H1 (cell line): Measurements from ENCODE around the gene GSAP. TPM values are rescaled to one million over a fixed set of nuclear protein-coding genes. Genes with fewer than 3 reads are reported as not detected.

Source experiments
- CTCF ChIA-PET: fragments of 300-600 bp; sonication (Branson Sonifier 250); formaldehyde crosslinking; loops from one replicate; lab custom pipeline; 2021; ENCODE audit not compliant: partially characterized antibody; lab: Charles Lee
- POLR2A ChIA-PET: fragments of 300-600 bp; sonication (Branson Sonifier 250); formaldehyde crosslinking; loops from one replicate; lab custom pipeline; 2021; ENCODE audit warnings: inconsistent platforms; ENCODE audit not compliant: partially characterized antibody; lab: Charles Lee
- DNase-seq, 2 experiments: peaks; one replicate each; pipeline versions ENCODE4 v3.0.0 to v3.0.0-alpha.2; 2010 to 2022; ENCODE audit warnings: low spot score in 2 of 2, low read depth in 1 of 2, mixed read lengths in 1 of 2
- FAIRE-seq: peaks from 2 replicates; lab custom pipeline; 2011; peaks lifted over from hg19 to GRCh38; lab: Jason Lieb, UNC
- H2AFZ ChIP-seq: 2 replicates; pipeline ENCODE4 v1.8.1; 2012; ENCODE audit warnings: low read length, inconsistent platforms
- H2AK5ac ChIP-seq: 2 replicates; pipeline ENCODE4 v1.6.1; 2013; ENCODE audit warnings: low read depth, low read length
- H2BK120ac ChIP-seq: replicated peaks from 2 replicates; pipeline ENCODE3; 2013; ENCODE audit warnings: low read depth, low read length, inconsistent platforms
- H2BK12ac ChIP-seq: 2 replicates; pipeline ENCODE4 v1.6.1; 2013; ENCODE audit warnings: low read depth, low read length
- H2BK15ac ChIP-seq: 2 replicates; pipeline ENCODE4 v1.6.1; 2013; ENCODE audit warnings: low read length
- H2BK20ac ChIP-seq: 2 replicates; pipeline ENCODE4 v1.6.1; 2013; ENCODE audit warnings: low read length
- H2BK5ac ChIP-seq: 2 replicates; pipeline ENCODE4 v1.6.1; 2013; ENCODE audit warnings: low read depth, low read length
- H3K14ac ChIP-seq: 2 replicates; pipeline ENCODE4 v1.6.1; 2013; ENCODE audit warnings: inconsistent platforms; ENCODE audit not compliant: insufficient read length
- H3K18ac ChIP-seq: 2 replicates; pipeline ENCODE4 v1.6.1; 2013; ENCODE audit warnings: low read length; ENCODE audit errors: extremely low read depth
- H3K23ac ChIP-seq: 2 replicates; pipeline ENCODE4 v1.6.1; 2013; ENCODE audit warnings: inconsistent platforms; ENCODE audit not compliant: insufficient read length
- H3K23me2 ChIP-seq: 2 replicates; pipeline ENCODE4 v1.6.1; 2013; ENCODE audit warnings: low read depth, low read length
- H3K27ac ChIP-seq: 2 replicates; pipeline ENCODE4 v1.6.1; 2011; ENCODE audit warnings: low read depth, low read length, inconsistent platforms
- H3K27me3 ChIP-seq, 4 experiments: replicated peaks in 1 of 4; 1 replicate in 1 of 4; 2 replicates in 3 of 4; pipeline versions ENCODE4 v1.6.1 to v1.8.1; 2011 to 2013; ENCODE audit warnings: low read length in 3 of 4, mild to moderate bottlenecking in 3 of 4, inconsistent platforms in 2 of 4, mixed read lengths in 2 of 4, moderate library complexity in 1 of 4; ENCODE audit not compliant: control insufficient read depth in 3 of 4, insufficient read depth in 3 of 4; ENCODE audit errors: extremely low read depth in 1 of 4
- H3K36me3 ChIP-seq, 4 experiments: 2 replicates each; pipeline versions ENCODE4 v1.6.1 to v1.8.1; 2011 to 2013; ENCODE audit warnings: mild to moderate bottlenecking in 4 of 4, low read length in 3 of 4, moderate library complexity in 2 of 4, control low read depth in 1 of 4, inconsistent platforms in 1 of 4; ENCODE audit not compliant: insufficient read depth in 4 of 4, control insufficient read depth in 2 of 4
- H3K4ac ChIP-seq: replicated peaks from 2 replicates; pipeline ENCODE3; 2013; ENCODE audit warnings: low read length, low read depth, mixed read lengths, inconsistent platforms; ENCODE audit not compliant: insufficient read length
- H3K4me1 ChIP-seq, 4 experiments: replicated peaks in 1 of 4; 1 replicate in 1 of 4; 2 replicates in 3 of 4; pipeline versions ENCODE4 v1.6.1 to v1.8.1; 2011 to 2013; ENCODE audit warnings: low read length in 3 of 4, inconsistent platforms in 2 of 4, mixed read lengths in 1 of 4; ENCODE audit not compliant: insufficient read depth in 4 of 4, control insufficient read depth in 3 of 4
- H3K4me2 ChIP-seq, 2 experiments: 2 replicates each; pipeline versions ENCODE4 v1.6.1 to v1.8.1; 2011 to 2013; ENCODE audit warnings: low read depth in 2 of 2, low read length in 2 of 2, control low read depth in 1 of 2, inconsistent platforms in 1 of 2, mild to moderate bottlenecking in 1 of 2; ENCODE audit not compliant: insufficient read depth in 1 of 2
- H3K4me3 ChIP-seq, 4 experiments: fragments of 200-600, 300-600 bp in 1 of 4; sonication (generic), shearing (Covaris generic), sonication (Bioruptor Twin) in 1 of 4; 2 replicates each; pipeline versions ENCODE4 v1.5.1 to v1.8.1; 2011 to 2016; ENCODE audit warnings: low read length in 4 of 4, low read depth in 3 of 4, control low read depth in 2 of 4, inconsistent platforms in 2 of 4, mild to moderate bottlenecking in 2 of 4, mixed read lengths in 1 of 4, moderate library complexity in 1 of 4; ENCODE audit not compliant: insufficient read depth in 2 of 4; ENCODE audit errors: extremely low read depth in 1 of 4
- H3K56ac ChIP-seq: replicated peaks from 2 replicates; pipeline ENCODE3; 2013; ENCODE audit warnings: low read depth, mild to moderate bottlenecking, mixed read lengths, low read length, inconsistent platforms; ENCODE audit not compliant: insufficient read length
- H3K79me1 ChIP-seq: 2 replicates; pipeline ENCODE4 v1.6.1; 2013; ENCODE audit warnings: low read depth, low read length, control low read depth
- H3K79me2 ChIP-seq, 2 experiments: 2 replicates each; pipeline versions ENCODE4 v1.6.1 to v1.8.1; 2012 to 2013; ENCODE audit warnings: low read length in 2 of 2, mild to moderate bottlenecking in 2 of 2, inconsistent platforms in 1 of 2; ENCODE audit not compliant: insufficient read depth in 2 of 2, control insufficient read depth in 1 of 2
- H3K9ac ChIP-seq, 4 experiments: replicated peaks in 1 of 4; 1 replicate in 1 of 4; 2 replicates in 3 of 4; pipeline versions ENCODE4 v1.6.1 to v1.8.1; 2011 to 2013; ENCODE audit warnings: low read depth in 3 of 4, low read length in 3 of 4, control low read depth in 2 of 4, mild to moderate bottlenecking in 2 of 4, moderate library complexity in 2 of 4, inconsistent platforms in 1 of 4; ENCODE audit errors: extremely low read depth in 1 of 4
- H3K9me3 ChIP-seq, 2 experiments: 2 replicates each; pipeline versions ENCODE4 v1.6.1 to v1.8.1; 2012 to 2013; ENCODE audit warnings: mild to moderate bottlenecking in 2 of 2, moderate library complexity in 2 of 2, control low read depth in 1 of 2, inconsistent platforms in 1 of 2, low read depth in 1 of 2, low read length in 1 of 2, mixed read lengths in 1 of 2; ENCODE audit not compliant: insufficient read depth in 2 of 2
- H4K20me1 ChIP-seq, 2 experiments: replicated peaks in 1 of 2; 2 replicates each; pipeline versions ENCODE3 to v1.8.1; 2011 to 2013; ENCODE audit warnings: inconsistent platforms in 2 of 2, low read length in 2 of 2, mild to moderate bottlenecking in 1 of 2; ENCODE audit not compliant: insufficient read depth in 2 of 2, control insufficient read depth in 1 of 2
- H4K5ac ChIP-seq: 2 replicates; pipeline ENCODE4 v1.6.1; 2013; ENCODE audit warnings: low read length, low read depth, mixed read lengths, inconsistent platforms; ENCODE audit not compliant: insufficient read length
- H4K8ac ChIP-seq: 2 replicates; pipeline ENCODE4 v1.8.0; 2013; ENCODE audit warnings: mild to moderate bottlenecking, moderate library complexity, low read length, inconsistent platforms; ENCODE audit not compliant: insufficient read depth; ENCODE audit errors: extremely low read depth
- H4K91ac ChIP-seq: replicated peaks from 2 replicates; pipeline ENCODE3; 2013; ENCODE audit warnings: low read length, mixed read lengths, inconsistent platforms; ENCODE audit not compliant: insufficient read length
- CBX5 ChIP-seq: fragments of 300-800, 300-1000 bp; sonication (generic); IDR thresholded peaks from 2 replicates; pipeline ENCODE4 v1.7.1; 2016; ENCODE audit warnings: antibody characterized with exemption, low read length, low read depth
- PHF8 ChIP-seq: fragments of 200-600 bp; sonication (generic); conservative IDR thresholded peaks from 2 replicates; pipeline ENCODE4 v1.7.1; 2012; ENCODE audit warnings: low read depth, mild to moderate bottlenecking, inconsistent platforms, low read length, moderate library complexity
- SP4 ChIP-seq: IDR thresholded peaks from 2 replicates; pipeline ENCODE4 v1.6.1; 2012; ENCODE audit warnings: low read length, inconsistent platforms
- WGBS, 2 experiments: shearing (Covaris generic) in 1 of 2; methylation state at CpG; one replicate each; pipeline versions ENCODE4 v1.1.6 to v1.1.7; 2013 to 2015; ENCODE audit warnings: low lambda C conversion rate in 2 of 2, mixed read lengths in 2 of 2, inconsistent platforms in 1 of 2, low coverage in 1 of 2, missing lambda C conversion rate in 1 of 2; ENCODE audit not compliant: insufficient replicate concordance in 2 of 2, insufficient coverage in 1 of 2, insufficient read length in 1 of 2; ENCODE audit errors: extremely low coverage in 1 of 2, missing lambda C conversion rate in 1 of 2; 5-methylcytosine and 5-hydroxymethylcytosine counted together
- polyA plus RNA-seq, 7 experiments: library from polyadenylated mRNA; depleted of rRNA in 3 of 7; stranded (reverse) in 5 of 7; unstranded in 2 of 7; fragments of >200 nt in 5 of 7; fragments of 200-250 nt in 2 of 7; gene quantifications; 1 replicate in 5 of 7; 2 replicates in 1 of 7; 4 replicates in 1 of 7; pipeline versions ENCODE4 v1.2.1 to v1.2.3, GENCODE V29; 2011 to 2013; ENCODE audit warnings: missing spikeins in 2 of 7, mixed read lengths in 2 of 7
- total RNA-seq: library from RNA; stranded (reverse); fragmentation: NEBNext Ultra II Directional; extraction: Animal tissue kit (Norgen Biotek cat#: 25700); gene quantifications from 2 replicates; pipeline ENCODE4 v1.2.1, GENCODE V29; 2021

Gene GSAP
- total and polyA plus RNA-seq, 2 of the 8 experiments (the other 6 are each of a cell fraction or from before 2014, with no cell fraction given) = 0.93 to 2.1 TPM

GRCh38 chr7:77265666-77266065 lies 150.5 kb downstream of the GSAP start:
- Histone ChIP-seq H4K5ac (no peak overlapping the region), H2BK5ac (no peak overlapping the region), H4K91ac (no peak overlapping the region), H2BK12ac (no peak overlapping the region), H3K4ac (no peak overlapping the region), H3K27me3 (no peaks in the 10 kb centered on the region), H3K56ac (no peak overlapping the region), H2AFZ (no peak overlapping the region), H3K27ac (no peak overlapping the region), H3K4me2 (no peak overlapping the region), H3K9ac (no peak overlapping the region), H2BK120ac (no peak overlapping the region), H4K8ac (no peak overlapping the region), H3K36me3 (no peaks in the 10 kb centered on the region), H3K4me3 (no peak overlapping the region), H3K23me2 (no peaks in the 10 kb centered on the region), H2BK15ac (no peak overlapping the region), H3K23ac (no peak overlapping the region), H3K9me3 (no peaks in the 10 kb centered on the region), H2BK20ac (no peak overlapping the region), H3K14ac (no peak overlapping the region), H3K4me1 (no peaks in the 10 kb centered on the region), H3K79me1 (no peaks in the 10 kb centered on the region), H3K79me2 (no peaks in the 10 kb centered on the region), H4K20me1 (no peaks in the 10 kb centered on the region), H3K18ac (no peak overlapping the region), H2AK5ac (no peak overlapping the region)
- ChIA-PET POLR2A (no interaction called here), CTCF (interaction anchor here (0.9 to 1.2 kb wide), 2 partner anchors 17 to 19 kb away, joined by 3 to 4 read pairs; no protein-coding TSS in a partner anchor)
- no peak for FAIRE-seq
- DNase-seq = no peak
- 82% methylated on average over 4 of the region's 4 CpGs; no CpG with 5 or more reads in 1 of the 2 experiments for WGBS, 2 experiments
- TF ChIP-seq SP4 (no peak), PHF8 (no peak), CBX5 (no peak)
